Esophagus muscularis mucosa (tissue), 4 donors: ENCODE data around the gene MTHFS.

Source experiments
- CTCF ChIP-seq, 3 experiments: fragments of 200-600 bp in 2 of 3; fragments of 450-650 bp in 1 of 3; sonication (generic) in 2 of 3; IDR thresholded peaks; one replicate each; pipeline ENCODE4 v1.5.1; 2017 to 2019; ENCODE audit warnings: antibody characterized with exemption in 3 of 3, mild to moderate bottlenecking in 2 of 3, moderate library complexity in 1 of 3
- EP300 ChIP-seq: sonication (generic); formaldehyde crosslinking; IDR thresholded peaks from one replicate; pipeline ENCODE4 v1.6.1; 2017; ENCODE audit warnings: antibody characterized with exemption
- POLR2A ChIP-seq: fragments of 450-650 bp; IDR thresholded peaks from one replicate; pipeline ENCODE4 v1.6.1; 2017; ENCODE audit warnings: antibody characterized with exemption, moderate library complexity, mild to moderate bottlenecking, low read depth
- POLR2AphosphoS5 ChIP-seq, 2 donors: sonication (generic); formaldehyde crosslinking; IDR thresholded peaks; one replicate each; pipeline ENCODE4 v1.6.1; 2017; ENCODE audit warnings: antibody characterized with exemption in 2 of 2

DNA sequence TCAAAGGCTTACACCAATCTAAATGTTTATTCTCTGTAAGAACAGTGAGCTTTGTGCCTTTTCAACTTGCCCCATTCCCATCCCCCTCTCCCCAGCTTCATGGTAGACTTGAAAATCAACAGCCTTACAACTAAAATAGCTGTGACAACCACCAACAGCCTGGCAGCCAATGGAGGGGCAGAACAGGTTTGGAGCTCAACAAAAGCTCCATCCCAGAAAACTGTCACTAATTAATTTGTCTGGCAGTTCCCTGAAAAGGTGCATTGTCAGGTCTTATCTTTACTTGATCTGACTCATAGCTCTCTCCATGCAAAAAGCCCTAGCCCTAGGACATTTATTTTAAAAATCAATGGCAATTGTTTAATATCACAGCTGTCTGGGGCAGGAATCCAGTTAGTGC is 22.6 kb downstream of the MTHFS start:
- TF ChIP-seq CTCF (IDR thresholded peaks at IDR 0.05), result no peak
- no peak for TF ChIP-seq EP300
- no peak for TF ChIP-seq POLR2A
- TF ChIP-seq POLR2AphosphoS5 (IDR thresholded peaks at IDR 0.05), result no peak
